ENCODE data around the gene ATXN1. TPM values are rescaled to one million over a fixed set of nuclear protein-coding genes. Genes with fewer than 3 reads are reported as not detected.

ATXN1 gene
- polyA plus RNA-seq, 1 of the 3 experiments (the other 2 are of a cell fraction): 7.9 TPM

DNA sequence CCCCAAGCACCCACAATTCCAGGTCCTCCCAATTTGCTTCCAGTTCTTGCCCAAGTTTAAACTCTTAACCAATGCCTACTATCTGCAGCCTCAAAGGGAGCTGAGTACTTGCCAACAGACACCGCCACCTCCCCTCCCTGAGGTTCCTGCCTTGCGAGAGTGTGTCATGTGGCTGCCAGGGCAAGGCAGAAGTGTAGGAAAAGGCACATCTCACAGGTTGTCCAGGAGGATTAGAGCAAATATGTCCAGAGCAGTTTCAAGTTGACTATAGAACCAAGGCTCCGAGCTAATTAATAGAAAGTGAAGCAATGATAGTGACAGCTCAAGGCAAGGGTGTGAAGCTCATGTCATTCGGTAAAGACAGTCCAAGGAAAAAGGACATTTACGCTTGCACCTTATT lies 127.8 kb downstream of the ATXN1 start (continued):
- TF ChIP-seq, protein P1, sequence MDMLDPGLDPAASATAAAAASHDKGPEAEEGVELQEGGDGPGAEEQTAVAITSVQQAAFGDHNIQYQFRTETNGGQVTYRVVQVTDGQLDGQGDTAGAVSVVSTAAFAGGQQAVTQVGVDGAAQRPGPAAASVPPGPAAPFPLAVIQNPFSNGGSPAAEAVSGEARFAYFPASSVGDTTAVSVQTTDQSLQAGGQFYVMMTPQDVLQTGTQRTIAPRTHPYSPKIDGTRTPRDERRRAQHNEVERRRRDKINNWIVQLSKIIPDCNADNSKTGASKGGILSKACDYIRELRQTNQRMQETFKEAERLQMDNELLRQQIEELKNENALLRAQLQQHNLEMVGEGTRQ (IDR thresholded peaks at IDR 0.05; ENCODE audit: borderline replicate concordance, low read depth, low read length): no peak
- no peak for TF ChIP-seq SMC3 (IDR thresholded peaks at IDR 0.05; ENCODE audit: low read depth, low read length)
- no peak for TF ChIP-seq ELF1 (IDR thresholded peaks at IDR 0.05)
- TF ChIP-seq TEAD4 (IDR thresholded peaks at IDR 0.05; ENCODE audit: borderline replicate concordance, insufficient read depth): no peak
- TF ChIP-seq EZH2phosphoT487 (IDR thresholded peaks at IDR 0.05; ENCODE audit: borderline replicate concordance, low read depth): no peak
- TF ChIP-seq, protein P2, sequence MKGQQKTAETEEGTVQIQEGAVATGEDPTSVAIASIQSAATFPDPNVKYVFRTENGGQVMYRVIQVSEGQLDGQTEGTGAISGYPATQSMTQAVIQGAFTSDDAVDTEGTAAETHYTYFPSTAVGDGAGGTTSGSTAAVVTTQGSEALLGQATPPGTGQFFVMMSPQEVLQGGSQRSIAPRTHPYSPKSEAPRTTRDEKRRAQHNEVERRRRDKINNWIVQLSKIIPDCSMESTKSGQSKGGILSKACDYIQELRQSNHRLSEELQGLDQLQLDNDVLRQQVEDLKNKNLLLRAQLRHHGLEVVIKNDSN (IDR thresholded peaks at IDR 0.05; ENCODE audit: borderline replicate concordance, low read depth): no peak
- TF ChIP-seq TCF12 (IDR thresholded peaks at IDR 0.05): no peak

DNA sequence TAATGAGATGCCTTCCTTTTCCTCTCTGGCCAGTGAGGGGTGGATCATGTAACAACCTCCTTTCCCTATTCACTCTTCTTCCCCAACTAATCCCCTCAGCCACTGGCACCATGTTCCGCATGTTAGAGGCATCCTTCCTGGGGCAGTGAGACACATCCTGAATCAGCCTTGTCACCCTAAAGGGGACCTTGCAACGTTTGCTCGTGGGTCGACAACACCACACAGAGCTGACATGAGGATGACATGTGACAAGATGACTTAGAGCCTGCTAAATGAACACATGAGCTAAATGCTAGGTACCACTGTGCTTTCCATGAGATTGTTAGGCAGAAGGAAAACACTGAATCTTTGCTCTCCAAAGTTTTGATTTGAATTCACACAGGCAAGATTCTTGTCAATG lies 129.2 kb downstream of the ATXN1 start:
- ChIA-PET POLR2A (no interaction called here), CTCF (no interaction called here)
- Histone ChIP-seq H3K4me2 (no peak overlapping the region), H3K79me2 (ENCODE audit: insufficient read depth) (peaks cover 51% of the 10 kb centered on the region), H3K9me2 (no peaks in the 10 kb centered on the region), H3K4me3 (ENCODE audit: low read depth in 2 of 2, low read length in 1 of 2) (no peak overlapping the region), H3K9me3 (no peaks in the 10 kb centered on the region), H3K27ac (ENCODE audit: low read depth in 2 of 2, low read length in 1 of 2) (no peak overlapping the region), H3K4me1 (ENCODE audit: control insufficient read depth in 1 of 2, insufficient read depth in 2 of 2, low read depth in 1 of 2, low read length in 1 of 2) (peaks cover 0 to 11% of the 10 kb centered on the region in 2 experiments; a peak in 2 of 4 replicates), H3F3A (replicated peaks; ENCODE audit: insufficient read depth) (peaks cover 17% of the 10 kb centered on the region), H3K27me3 (ENCODE audit: insufficient read depth) (no peaks in the 10 kb centered on the region), H3K9ac (no peak overlapping the region), H2AFZ (ENCODE audit: low read depth) (no peak overlapping the region), H3K36me3 (replicated peaks in 1 of 2; ENCODE audit: control insufficient read depth in 1 of 2, insufficient read depth in 2 of 2, low read length in 1 of 2) (peaks cover 0 to 10% of the 10 kb centered on the region in 2 experiments), H4K20me1 (ENCODE audit: insufficient read depth) (0 out of 2 replicates have a peak, but pooled peaks cover 4% of the 10 kb centered on the region)
- WGBS (ENCODE audit: low lambda C conversion rate): 82% methylated on average over 4 of the region's 4 CpGs
- no peak for DNase-seq
- no peak for TF ChIP-seq GABPA (IDR thresholded peaks at IDR 0.05; ENCODE audit: low read depth)
- TF ChIP-seq JUND (IDR thresholded peaks at IDR 0.05): no peak
- no peak for TF ChIP-seq RCOR1 (IDR thresholded peaks at IDR 0.05; ENCODE audit: low read length)
- TF ChIP-seq, protein P2 (IDR thresholded peaks at IDR 0.05; ENCODE audit: borderline replicate concordance, low read depth): no peak
- no peak for TF ChIP-seq TAF1 (IDR thresholded peaks at IDR 0.05; ENCODE audit: borderline replicate concordance, low read depth, low read length)
- TF ChIP-seq MEF2A (IDR thresholded peaks at IDR 0.05; ENCODE audit: borderline replicate concordance, low read depth): no peak
- no peak for TF ChIP-seq RAD21 (IDR thresholded peaks at IDR 0.05; ENCODE audit: low read length)
- TF ChIP-seq NFIC (IDR thresholded peaks at IDR 0.05; ENCODE audit: borderline replicate concordance): no peak
- TF ChIP-seq, protein P3, sequence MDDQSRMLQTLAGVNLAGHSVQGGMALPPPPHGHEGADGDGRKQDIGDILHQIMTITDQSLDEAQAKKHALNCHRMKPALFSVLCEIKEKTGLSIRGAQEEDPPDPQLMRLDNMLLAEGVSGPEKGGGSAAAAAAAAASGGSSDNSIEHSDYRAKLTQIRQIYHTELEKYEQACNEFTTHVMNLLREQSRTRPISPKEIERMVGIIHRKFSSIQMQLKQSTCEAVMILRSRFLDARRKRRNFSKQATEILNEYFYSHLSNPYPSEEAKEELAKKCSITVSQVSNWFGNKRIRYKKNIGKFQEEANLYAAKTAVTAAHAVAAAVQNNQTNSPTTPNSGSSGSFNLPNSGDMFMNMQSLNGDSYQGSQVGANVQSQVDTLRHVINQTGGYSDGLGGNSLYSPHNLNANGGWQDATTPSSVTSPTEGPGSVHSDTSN (IDR thresholded peaks at IDR 0.05): no peak
- TF ChIP-seq, protein P4, sequence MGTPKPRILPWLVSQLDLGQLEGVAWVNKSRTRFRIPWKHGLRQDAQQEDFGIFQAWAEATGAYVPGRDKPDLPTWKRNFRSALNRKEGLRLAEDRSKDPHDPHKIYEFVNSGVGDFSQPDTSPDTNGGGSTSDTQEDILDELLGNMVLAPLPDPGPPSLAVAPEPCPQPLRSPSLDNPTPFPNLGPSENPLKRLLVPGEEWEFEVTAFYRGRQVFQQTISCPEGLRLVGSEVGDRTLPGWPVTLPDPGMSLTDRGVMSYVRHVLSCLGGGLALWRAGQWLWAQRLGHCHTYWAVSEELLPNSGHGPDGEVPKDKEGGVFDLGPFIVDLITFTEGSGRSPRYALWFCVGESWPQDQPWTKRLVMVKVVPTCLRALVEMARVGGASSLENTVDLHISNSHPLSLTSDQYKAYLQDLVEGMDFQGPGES (IDR thresholded peaks at IDR 0.05; ENCODE audit: low read depth, low read length): no peak
- no peak for TF ChIP-seq SIN3A (IDR thresholded peaks at IDR 0.05; ENCODE audit: borderline replicate concordance, low read depth, low read length)
- no peak for TF ChIP-seq YY1 (IDR thresholded peaks at IDR 0.05; ENCODE audit: low read depth)

Data from SK-N-SH (cell line).